Neural cell (in vitro differentiated cells): ENCODE results near the gene KIF12.

Experiments
- CTCF ChIP-seq: fragments of 450-650 bp; IDR thresholded peaks from 2 replicates; pipeline ENCODE4 v1.5.1; 2014; ENCODE audit warnings: antibody characterized with exemption, mild to moderate bottlenecking, moderate library complexity; ENCODE audit not compliant: poor library complexity, severe bottlenecking
- EP300 ChIP-seq: fragments of 450-650 bp; conservative IDR thresholded peaks from 2 replicates; pipeline ENCODE4 v1.6.1; 2014; ENCODE audit warnings: antibody characterized with exemption, mild to moderate bottlenecking, moderate library complexity; ENCODE audit not compliant: poor library complexity, severe bottlenecking
- EZH2 ChIP-seq: fragments of 200-600, 300-800 bp; shearing (Covaris generic), sonication (generic); IDR thresholded peaks from 2 replicates; pipeline ENCODE4 v1.6.1; 2014; ENCODE audit warnings: antibody characterized with exemption, low read length, borderline replicate concordance, mild to moderate bottlenecking; ENCODE audit not compliant: insufficient read depth, poor library complexity, severe bottlenecking
- MXI1 ChIP-seq: fragments of 450-650 bp; conservative IDR thresholded peaks from 2 replicates; pipeline ENCODE4 v1.6.1; 2014; ENCODE audit warnings: antibody characterized with exemption, mild to moderate bottlenecking; ENCODE audit not compliant: poor library complexity, severe bottlenecking
- POLR2AphosphoS5 ChIP-seq: IDR thresholded peaks from 2 replicates; pipeline ENCODE4 v1.6.1; 2012
- RAD21 ChIP-seq: fragments of 450-650 bp; conservative IDR thresholded peaks from 2 replicates; pipeline ENCODE4 v1.6.1; 2014; ENCODE audit warnings: antibody characterized with exemption, mild to moderate bottlenecking, moderate library complexity
- REST ChIP-seq: IDR thresholded peaks from 2 replicates; pipeline ENCODE4 v1.6.1; 2012; ENCODE audit warnings: borderline replicate concordance
- TAF1 ChIP-seq: IDR thresholded peaks from 2 replicates; pipeline ENCODE4 v1.6.1; 2012; ENCODE audit warnings: low read depth

- TF ChIP-seq POLR2AphosphoS5: no peak
- no peak for TF ChIP-seq EZH2
- TF ChIP-seq REST: no peak
- no peak for TF ChIP-seq CTCF
- TF ChIP-seq EP300: no peak
- TF ChIP-seq MXI1: no peak
- TF ChIP-seq RAD21: no peak
- no peak for TF ChIP-seq TAF1
These were observed 6.0 kb downstream of the KIF12 start for GRCh38 chr9:114093031-114093471.
